AG20443 (cell line): ENCODE measurements around the gene CLTB.
"Not testable (repeated sequence)": the region's sequence is repeated elsewhere in the genome, so short reads cannot be mapped to it uniquely, and the experiment has no call there.

Experiments used
- DNase-seq: peaks from one replicate; pipeline ENCODE4 v3.0.0; 2012; ENCODE audit warnings: low spot score, mixed read lengths

CLTB gene

DNA sequence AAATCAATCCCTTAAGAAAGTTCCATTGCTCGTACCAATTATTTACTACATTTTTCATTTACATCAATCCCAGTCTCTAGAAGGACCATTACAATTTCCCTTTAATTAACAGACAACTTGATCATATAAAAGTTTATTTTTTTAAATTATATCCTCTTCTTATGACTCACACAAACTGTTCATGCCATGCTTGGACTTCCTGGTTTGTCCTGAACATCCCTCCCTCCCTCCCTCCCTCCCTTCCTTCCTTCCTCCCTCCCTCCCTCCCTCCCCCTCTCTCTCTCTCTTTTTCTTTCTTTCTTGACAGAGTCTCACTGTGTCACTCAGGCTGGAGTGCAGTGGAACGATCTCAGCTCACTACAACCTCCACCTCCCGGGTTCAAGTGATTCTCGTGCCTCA lies 11.6 kb upstream of the CLTB start:
- DNase-seq, result no peak

DNA sequence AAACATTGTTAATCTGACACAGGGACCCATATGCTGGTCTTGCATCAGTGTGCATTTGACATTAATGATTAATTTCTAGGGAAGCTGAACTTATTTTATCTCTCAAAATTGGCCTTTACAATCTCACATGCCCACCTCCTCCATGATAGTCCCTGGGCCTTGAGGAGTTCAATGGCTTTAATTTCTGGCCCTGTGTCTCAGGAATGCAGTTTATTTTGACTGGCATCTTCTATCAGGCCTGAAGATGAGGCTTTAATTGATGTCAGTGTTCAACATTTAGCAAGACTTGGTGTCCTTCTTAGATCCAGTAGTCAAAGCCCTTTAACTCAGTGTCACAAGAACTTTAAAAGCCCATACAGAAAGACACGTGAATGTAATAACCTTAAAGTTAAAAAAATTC lies 10.5 kb upstream of the CLTB start:
- no peak for DNase-seq

DNA sequence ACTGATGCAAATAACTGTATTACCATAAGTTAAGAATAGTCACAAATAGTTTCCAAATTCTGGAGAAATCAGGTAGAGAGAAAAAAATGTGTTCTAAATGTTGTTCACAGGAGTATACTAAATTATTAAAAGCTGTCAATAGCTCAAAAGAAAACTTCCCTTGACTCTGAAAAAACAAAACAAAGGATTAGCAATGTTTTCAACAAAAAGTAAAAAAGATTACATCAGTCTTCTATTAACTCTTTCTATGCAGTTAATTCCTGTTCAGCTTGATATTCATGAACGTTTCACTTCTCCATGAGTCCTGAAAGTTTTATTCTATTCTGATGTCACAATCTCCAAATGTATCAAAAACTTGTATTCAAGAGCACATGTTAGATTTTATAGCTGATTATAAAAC lies 9.5 kb upstream of the CLTB start:
- no peak for DNase-seq

DNA sequence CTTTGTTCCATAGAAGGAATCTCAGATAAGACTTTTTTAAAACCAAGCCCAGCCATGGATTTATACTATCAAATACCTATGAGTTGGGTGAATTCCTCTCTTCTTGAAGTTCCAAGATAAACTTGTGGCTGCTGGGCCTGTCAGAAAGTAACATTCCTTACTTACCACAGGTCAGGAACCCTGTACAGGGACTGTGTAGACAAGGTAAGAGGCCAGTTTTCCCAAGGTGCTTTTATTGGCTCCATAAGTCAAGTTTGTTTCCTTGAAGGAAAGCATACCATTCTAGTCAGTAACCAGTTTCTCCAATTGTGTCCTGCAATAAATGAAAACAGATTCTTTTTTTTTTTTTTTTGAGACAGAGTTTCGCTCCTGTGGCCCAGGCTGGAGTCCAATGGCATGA lies 8.8 kb upstream of the CLTB start:
- no peak for DNase-seq

DNA sequence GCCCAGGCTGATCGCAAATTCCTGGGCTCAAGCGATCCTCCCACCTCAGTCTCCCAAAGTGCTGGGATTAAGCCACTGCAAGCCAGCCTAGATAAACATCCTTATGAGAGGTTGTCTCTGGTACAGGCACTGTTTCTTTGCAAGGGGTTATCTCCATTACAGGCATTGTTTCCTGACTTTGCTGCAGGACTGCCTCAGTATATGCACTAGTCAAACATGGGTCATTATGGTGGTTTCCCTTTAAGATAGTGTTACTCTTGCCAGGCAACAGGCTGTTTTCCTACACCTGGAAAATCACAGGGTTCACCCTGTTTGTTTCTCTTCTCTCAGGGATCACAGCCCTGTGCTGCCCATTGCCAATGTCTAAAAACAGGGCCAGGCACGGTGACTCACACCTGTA lies 7.8 kb upstream of the CLTB start:
- no peak for DNase-seq

DNA sequence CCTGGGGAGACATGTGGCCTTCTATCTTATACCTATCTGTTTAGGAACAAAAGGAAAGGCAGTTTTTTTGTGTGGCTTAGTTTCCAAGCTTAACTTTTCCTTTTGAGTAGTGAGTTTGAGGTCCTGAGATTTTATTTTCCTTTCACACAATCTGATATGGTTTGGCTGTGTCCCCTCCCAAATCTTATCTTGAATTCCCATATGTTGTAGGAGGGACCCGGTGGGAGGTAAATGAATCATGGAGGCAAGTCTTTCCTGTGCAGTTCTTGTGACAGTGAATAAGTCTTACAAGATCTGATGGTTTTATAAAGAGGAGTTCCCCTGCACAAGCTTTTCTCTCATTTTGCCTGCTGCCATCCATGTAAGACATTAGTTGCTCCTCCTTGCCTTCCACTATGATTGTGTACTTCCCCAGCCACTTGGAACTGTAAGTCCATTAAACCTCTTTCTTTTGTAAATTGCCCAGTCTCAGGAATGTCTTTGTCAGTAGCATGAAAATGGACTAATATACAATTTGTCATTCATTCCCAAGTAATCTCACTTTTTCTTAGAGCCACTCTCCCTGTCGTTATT lies 4.7 kb upstream of the CLTB start:
- DNase-seq, result no peak

DNA sequence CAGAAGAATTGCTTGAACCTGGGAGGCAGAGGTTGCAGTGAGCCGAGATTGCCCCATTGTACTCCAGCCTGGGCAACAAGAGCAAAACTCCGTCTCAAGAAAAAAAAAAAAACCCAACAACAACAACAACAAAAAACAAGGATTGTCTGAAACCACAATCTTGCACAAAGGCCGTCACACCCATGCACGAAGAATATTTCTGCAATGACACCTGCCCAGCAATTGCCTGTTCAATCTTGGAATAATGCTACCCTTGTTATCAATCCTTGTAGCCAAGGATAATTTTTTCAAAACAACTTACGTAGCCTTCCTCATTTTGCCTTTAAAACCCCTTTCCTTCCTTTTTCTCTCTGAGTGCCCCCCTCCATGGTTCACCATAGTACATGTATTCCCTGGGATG lies 3.7 kb upstream of the CLTB start:
- DNase-seq, result no peak

DNA sequence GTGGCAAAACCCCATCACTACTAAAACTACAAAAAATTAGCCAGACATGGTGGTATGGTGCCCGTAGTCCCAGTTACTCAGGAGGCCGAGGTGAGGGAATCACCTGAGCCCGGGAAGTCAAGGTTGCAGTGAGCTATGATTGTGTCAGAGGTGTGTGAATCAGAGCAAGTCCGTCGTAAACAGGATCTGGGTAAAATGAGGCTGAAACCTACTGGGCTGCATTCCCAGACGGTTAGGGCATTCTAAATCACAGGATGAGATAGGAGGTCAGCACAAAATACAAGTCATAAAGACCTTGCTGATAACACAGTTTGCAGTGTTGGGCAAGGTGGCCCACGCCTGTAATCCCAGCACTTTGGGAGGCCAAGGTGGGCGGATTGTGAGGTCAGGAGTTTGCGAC lies 1.9 kb upstream of the CLTB start:
- no peak for DNase-seq

DNA sequence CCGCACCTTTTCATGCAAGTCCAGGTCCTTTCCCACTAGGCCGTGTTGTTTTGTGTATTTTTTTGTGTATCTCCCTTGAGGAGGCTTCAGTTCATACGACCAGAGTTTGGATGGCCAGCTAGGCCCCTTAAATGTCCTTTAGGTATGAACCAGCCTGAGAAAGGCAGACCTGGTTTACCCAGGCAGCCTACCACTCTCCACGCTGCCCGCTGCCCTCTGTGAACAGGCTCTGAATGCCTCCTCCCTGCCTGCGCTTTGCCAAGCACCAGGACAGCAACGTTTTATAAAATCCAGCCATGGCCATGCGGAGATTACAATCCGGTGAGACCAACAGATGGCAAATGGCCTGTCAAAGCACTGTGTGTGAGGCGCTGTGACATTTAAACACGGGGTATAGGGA lies 626 bp upstream of the CLTB start:
- no peak for DNase-seq

DNA sequence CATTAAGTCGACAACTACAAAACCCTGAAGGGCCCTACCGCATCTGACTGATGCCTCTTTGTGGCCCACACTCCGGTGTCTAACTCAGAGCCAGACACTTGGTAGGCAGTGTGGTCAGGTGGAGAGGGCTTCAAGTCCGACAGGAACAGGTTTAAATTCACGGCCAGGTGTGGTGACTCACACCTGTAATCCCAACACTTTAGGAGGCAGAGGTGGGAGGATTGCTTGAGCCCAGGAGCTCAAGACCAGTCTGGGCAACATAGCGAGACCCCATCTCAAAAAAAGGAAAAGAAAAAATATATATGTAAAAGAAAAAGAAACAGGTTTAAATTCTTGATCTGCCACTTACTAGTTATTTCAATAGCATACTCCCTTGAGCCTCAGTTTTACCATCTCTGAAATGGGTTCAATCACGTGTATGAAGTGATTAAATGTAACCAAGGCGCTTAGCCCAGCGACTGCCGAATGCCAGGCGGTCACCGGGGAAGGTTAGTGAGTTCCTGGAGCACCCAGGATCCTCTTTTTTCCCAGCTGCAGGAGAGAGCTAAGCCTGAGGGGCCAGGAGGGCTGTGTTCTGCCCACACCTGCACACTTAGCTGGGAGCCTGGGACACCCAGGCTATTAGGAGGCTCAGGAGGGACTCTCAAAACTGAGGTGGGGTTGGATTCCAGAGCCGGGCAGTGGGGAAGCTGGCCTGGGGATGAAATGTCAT lies 943 bp downstream of the CLTB start:
- DNase-seq, result no peak

DNA sequence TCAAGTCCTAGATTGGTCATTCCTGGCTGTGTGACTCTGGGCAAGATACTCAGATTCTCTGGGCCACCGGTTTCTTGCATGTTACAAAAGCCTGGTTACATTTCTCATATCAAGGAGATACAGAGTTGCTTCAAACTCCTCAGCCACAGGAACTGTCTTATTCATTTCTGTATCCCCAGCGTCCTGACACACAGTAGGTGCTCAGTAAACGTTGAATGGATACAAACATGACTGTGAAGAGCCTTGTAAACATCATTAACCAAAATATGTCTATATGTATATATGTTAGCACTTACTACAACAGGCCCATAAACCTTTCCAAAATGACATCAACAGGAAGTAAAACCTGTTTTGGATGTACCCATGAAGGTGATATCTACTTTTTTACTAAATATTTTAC lies 1.6 kb downstream of the CLTB start:
- DNase-seq, result no peak

DNA sequence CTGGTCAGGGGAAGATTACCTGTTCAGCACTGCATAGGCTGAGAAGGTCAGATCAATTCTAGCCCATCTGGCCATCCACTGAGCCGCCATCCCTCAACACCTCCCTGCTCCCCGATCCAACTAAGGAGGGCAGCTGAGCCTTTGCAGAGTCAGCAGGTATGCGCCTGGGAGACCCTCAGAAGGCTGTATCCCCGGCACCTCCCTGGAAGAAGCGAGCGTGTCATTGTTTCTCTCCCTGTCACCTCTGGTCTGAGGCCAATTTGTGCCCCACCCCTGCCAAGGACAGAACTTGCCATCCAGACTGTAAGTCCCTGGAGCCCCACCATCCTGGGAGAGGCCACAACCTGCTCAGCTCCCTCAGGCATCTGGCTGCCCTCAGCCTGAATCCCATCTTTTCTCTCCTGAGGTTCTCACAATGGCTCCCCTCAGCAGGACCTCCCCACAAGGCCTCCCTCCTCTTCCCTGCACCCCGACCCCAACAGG lies 2.6 kb downstream of the CLTB start:
- DNase-seq, result no peak

DNA sequence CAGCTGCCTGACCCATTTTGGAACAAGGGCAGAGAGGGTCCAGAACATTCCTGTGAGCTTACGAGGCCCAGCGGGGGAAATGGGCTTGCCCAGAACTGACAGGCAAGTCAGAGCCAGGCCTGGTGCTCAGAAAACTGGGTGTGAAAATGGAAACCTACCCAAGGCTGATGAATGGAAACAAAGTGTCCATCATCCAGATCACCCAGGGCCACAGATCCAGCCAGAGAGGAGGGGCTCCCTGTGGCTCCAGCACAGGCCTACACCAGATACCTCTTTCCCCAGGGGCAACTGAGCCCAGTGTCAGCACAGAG lies 3.1 kb downstream of the CLTB start:
- DNase-seq, result peak; percentile 63

DNA sequence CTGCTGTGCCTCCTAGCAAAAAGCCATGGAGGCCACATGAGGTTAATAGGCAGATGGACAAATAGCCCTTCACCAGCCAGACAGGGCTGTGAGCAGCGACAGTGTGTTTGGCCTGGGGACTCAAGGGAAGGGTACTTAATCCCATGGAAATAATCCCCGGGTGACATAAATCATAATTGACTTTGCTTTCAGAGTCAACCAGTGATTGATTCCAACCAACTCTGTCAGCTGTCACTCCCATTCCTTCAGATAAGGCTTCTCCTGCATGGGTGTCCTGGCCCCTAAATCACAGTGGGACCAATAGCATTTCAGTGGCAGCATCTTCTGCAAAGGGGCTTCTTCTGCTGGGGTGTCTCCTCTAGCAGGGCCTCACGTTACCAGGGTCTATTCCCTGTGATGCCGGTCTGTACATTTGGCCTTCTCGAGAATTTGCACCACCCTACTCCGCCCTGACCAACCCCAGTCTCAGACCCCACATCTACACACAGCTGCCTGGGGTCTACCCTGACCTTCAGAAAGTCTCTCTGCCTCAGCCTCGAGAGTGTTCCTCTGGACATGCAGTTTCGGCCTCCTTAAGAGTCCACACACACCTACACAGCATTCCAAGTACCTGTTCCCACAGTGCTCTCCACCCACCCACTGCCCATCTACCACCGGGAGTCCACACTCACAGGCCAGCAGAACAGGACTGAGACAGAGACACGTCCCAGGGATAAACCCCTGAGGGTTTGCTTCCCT lies 3.7 kb downstream of the CLTB start:
- no peak for DNase-seq

DNA sequence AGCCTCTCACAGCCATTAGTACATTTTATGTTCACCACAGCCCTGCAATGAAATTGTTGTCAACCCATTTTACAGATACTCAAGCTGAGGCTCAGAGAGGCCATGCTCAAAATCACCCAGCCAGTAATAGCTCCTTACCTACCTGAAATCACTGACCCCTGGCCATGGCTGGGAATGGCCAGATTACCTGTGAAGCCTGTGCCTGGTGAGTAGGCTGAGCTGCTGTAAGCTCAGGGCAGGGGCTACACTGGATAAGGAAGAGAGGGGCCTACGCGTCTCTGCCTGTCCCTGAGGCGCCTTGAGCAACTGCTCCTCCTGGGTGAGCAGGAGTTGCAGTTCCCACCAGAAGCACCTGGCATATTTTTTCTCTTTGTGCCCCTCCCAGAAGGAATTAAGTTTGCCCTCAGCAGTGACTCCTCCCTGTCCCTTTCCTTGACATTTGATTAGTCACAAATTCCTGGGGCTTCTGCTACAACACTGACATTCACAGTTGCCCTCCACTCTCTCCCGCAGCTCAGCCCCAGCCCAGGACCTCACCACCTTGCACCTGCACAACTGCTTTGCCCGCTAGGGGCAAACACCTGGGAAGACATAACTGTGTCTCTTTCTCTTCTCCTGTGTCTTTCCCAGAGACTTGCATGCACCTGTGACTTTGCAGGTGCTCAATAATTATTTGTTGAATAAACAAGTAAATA lies 5.7 kb downstream of the CLTB start:
- DNase-seq, result no peak

DNA sequence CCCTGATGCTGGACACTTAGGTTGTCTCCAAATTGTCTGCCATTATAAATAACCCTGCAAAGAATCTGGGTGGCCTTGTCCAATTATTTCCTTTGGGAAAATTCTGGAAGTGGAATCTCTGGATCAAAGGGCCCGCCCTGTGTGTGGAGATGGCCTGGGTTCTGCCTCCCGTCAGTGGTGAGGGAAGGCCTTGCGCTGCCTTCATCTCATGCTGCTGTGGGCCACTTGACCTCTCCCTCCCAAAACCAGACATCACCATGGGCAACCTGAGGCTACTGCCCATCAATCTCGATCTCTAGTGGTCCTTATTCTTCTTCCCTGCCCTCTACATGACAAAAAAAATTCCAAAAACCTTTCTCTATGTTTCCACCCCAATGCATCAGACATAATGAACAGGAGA lies 6.6 kb downstream of the CLTB start:
- DNase-seq, result no peak

DNA sequence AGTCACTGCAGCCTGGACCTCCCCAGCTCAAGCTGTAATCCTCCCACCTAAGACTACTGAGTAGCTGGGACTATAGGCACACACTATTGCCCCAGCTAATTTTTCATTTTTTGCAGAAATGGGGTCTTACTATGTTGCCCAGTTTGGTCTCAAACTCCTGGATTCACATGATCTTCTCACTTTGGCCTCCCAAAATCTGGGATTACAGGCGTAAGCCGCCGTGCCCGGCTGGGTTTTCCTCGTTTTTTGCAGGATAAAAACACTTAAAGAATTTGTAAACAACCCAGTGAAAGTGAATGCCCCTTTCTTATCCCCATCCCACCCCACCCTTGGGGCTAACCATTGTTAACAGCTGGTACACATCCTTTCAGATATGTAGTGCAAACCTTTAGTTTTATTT lies 7.7 kb downstream of the CLTB start:
- no peak for DNase-seq

DNA sequence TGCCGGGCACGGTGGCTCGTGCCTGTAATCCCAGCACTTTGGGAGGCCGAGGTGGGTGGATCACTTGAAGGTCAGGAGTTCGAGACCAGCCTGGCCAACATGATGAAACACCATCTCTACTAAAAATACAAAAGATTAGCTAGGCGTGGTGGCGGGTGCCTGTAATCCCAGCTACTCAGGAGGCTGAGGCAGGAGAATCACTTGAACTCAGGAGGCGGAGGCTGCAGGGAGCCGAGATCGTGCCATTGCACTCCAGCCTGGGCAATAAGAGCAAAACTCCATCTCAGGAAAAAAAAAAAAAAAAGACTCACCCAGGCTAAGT lies 8.1 kb downstream of the CLTB start:
- not testable (repeated sequence) for DNase-seq

DNA sequence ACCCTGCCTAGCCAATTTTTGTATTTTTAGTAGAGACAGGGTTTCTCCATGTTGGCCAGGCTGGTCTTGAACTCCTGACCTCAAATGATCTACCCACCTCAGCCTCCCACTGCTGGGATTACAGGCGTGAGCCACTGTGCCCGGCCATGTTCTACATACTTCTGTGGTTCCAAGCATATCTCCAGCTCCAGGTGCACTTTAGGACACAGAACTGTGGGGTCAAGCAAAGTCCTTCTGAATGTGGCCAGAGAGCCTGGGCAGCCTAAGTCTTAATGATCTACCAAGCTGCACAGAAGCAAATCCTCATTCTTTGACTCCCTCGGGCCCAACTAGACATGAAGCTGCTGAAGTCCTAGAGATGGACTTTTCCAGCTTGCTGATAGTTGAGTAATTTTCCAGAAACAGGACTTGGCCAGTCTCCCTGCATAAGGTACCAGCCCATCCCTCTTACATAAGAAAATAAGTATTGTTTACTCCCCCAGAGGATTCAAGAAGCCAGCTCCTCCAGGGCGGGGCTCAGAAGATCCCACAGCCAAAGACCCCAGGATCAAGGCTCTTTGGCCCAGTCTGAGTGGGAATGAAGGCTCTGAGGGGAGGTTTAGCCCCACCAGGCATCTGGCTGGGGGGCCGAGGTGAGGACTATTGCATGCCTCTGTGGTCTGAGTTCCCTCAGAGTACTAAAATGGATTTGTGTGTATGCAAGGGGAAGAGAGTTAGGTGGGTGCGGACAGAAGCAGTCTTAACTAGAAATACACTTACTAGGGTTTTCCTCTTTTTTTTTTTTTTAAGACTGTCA lies 8.7 kb downstream of the CLTB start:
- DNase-seq, result peak; percentile 48

DNA sequence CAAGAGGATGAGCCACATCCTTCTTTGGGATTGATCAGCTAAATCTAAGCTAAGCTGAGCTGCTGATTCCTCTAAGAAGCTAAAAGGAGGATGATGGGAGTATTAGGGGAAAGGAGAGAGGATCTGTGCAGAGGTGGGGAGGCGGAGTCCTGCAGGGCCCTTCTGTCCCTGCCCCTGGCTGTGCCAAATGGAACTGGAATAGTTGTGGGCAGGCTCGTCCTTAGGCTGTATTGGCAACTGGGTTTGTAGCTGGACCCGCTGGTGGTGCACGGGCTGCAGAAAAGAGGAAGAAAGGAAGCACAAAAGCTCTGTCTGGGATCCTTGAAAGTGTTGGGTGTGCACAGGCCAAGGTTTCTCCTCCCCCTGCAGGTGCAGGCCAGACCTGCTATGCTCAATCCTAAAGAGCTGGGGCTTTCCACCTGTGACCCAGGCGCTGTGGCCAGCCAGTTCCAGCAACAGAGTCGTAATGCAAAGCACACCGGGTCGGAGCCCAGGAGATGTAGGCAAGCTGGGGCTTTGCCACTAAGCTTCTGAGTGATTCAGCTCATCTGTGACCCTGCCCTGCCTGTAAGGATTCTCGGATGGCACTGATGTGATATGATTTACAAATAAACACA lies 9.8 kb downstream of the CLTB start:
- no peak for DNase-seq

DNA sequence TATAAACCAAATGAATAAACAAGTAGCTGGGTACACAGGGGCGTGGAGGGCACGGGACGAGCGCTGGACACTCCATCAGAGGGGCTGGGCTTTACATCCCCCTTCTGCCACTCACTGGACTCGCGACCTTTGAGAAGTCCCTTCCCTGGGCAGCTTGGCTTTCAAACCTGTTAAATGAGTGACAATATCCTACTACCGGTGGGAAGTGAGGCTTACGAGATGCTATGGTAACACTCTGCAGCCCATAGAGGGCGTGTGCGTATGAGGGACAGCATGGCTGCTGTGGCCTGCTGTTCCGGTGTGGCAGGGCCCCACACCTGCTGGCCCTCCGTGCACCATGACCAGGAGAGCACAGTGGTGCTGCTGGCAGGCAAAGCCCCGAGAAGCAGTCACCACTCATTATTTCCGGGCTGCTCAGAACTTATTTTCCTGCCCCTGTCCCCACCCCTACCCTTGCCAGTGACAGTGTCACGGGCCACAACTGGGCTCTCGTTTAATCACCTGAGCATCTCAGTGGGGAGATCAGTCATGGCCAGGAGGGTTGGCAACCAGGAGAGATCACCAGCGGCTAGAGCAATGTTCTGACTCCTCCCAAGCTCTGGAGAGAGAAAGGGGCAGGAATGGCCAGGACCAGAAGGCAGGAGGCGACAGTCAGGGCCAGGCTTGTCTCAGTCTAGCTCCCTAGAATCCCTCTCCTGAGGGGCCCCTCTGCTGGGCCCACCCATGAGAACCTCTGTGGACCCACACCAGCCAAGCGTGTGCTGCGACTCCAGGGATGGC lies 10.5 kb downstream of the CLTB start:
- no peak for DNase-seq
